ENCODE data around the gene FXYD2.

FXYD2 gene

DNA sequence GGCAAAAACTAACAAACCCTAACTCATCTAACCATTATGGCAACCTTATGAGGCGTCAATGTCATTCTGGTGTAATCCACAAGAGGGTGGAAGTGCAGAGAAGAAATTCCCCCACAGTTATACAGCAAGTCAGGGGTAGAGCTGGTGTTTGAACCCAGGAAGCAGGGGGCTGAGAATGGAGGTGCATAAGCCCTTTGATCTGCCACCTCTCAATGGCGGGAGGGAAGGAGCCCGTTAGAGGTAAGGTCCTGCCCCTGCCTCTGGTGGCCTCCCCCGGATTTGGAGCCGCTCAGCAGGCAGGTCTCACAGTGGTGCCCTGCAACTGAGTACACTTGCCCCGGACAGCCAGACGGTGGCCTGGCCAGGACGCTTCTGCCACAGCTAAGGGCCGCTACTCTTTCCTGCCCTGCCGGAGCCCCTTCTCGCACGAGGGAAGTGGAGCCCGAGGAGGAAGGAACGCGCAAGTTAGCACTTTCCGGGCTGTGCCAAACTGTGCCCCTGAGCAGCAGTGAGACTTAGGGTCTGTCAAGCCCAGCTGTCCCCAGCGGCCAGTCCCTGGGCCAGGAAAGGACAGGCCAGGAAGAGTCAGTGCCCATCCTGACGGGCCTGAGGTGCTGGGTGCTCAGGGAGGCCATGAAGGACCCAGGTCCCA lies 1.1 kb downstream of the FXYD2 start:
- peak overlapping the region; percentile 91 to 98 (median 98) for H3K27ac Mint-ChIP-seq
- TF ChIP-seq, protein P1, sequence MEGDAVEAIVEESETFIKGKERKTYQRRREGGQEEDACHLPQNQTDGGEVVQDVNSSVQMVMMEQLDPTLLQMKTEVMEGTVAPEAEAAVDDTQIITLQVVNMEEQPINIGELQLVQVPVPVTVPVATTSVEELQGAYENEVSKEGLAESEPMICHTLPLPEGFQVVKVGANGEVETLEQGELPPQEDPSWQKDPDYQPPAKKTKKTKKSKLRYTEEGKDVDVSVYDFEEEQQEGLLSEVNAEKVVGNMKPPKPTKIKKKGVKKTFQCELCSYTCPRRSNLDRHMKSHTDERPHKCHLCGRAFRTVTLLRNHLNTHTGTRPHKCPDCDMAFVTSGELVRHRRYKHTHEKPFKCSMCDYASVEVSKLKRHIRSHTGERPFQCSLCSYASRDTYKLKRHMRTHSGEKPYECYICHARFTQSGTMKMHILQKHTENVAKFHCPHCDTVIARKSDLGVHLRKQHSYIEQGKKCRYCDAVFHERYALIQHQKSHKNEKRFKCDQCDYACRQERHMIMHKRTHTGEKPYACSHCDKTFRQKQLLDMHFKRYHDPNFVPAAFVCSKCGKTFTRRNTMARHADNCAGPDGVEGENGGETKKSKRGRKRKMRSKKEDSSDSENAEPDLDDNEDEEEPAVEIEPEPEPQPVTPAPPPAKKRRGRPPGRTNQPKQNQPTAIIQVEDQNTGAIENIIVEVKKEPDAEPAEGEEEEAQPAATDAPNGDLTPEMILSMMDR (IDR thresholded peaks at IDR 0.05; ENCODE audit: unreplicated experiment in 3 of 3) = peak; percentile 45 to 52 (median 46)
- peaks cover 4% of the 10 kb centered on the region for H3K36me3 Mint-ChIP-seq (ENCODE audit: low read depth)
- H3K27me3 Mint-ChIP-seq (ENCODE audit: low read depth) = peaks cover 9% of the 10 kb centered on the region
- no peaks in the 10 kb centered on the region for H3K9me3 Mint-ChIP-seq
- peak overlapping the region; percentile 74 to 87 (median 76) for H3K4me3 Mint-ChIP-seq
- H3K4me1 Mint-ChIP-seq = peaks cover 50% of the 10 kb centered on the region

DNA sequence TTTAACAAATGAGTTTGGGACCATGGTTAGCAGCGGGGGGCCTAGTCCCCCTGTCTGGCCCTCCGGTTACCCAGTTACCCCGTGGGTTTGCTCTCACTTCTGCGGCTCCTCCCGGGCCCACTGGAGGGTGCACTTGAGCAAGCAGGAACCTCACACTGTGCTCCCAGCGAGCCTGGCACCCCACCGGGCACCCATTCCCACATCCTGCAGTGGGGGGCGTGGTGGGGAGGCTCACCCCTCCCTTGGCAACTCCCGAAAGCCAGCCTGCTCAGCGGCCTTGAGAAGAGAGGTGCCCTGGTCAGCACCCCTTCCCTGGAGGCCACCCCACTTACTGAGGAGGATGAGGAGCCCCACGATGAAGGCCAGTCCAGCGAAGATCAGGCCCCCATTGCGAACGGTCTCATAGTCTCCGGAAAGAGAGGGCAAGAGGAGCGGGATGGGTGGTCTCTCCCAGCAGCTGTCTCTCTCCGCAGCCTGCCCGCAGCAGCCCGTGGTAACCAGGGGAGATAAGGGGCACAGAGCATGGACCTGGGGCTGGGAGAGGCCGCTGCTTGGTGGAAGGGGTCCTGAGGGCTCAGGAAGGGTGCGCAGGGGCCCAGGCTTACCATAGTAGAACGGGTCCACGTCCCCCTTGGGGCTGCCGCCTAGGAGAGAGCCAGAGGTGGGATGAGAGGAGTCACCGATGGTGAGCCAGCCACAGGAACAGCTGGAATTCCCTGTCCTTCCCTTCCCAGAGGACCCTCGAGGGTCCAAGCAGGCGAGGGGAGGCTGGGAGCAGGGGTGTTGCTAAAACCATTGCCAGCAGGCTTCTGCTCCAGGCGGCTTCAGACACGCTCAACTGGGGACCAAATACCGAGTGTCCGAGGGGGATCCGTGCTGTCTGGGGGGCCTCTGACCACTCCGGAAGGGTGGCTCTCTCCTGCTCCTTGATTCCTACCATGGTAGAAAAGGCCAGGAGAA lies 2.2 kb downstream of the FXYD2 start:
- Mint-ChIP-seq H3K4me3 (peak overlapping the region; percentile 68 to 87 (median 76)), H3K27ac (peak overlapping the region; percentile 91 to 98 (median 98)), H3K4me1 (peaks cover 53% of the 10 kb centered on the region), H3K36me3 (ENCODE audit: low read depth) (peaks cover 4% of the 10 kb centered on the region), H3K9me3 (no peaks in the 10 kb centered on the region), H3K27me3 (ENCODE audit: low read depth) (peaks cover 9% of the 10 kb centered on the region)
- TF ChIP-seq, protein P1 (IDR thresholded peaks at IDR 0.05; ENCODE audit: unreplicated experiment in 3 of 3) = peak; percentile 47 to 55 (median 52)

DNA sequence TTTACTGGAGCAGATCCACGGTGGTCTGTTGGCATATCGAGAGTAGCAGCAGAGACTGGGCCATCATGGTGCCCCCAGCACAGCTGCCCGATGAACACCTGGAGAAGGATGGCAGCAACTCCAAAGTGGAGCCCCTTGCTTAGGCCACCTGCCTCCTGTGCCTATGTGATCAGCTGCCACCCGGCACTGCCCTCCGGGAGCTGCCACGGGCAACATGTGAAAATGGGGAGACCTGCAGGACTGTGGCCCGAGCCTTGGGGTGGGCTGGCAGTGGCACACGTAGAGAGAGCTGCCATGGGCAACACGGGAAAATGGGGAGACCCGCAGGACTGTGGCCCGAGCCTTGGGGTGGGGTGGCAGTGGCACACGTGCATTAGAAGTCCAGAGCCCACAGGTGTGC lies 3.1 kb downstream of the FXYD2 start:
- no peaks in the 10 kb centered on the region for H3K9me3 Mint-ChIP-seq
- peaks cover 54% of the 10 kb centered on the region for H3K4me1 Mint-ChIP-seq
- peak overlapping the region in 1 of 3 experiments; percentile 13 for H3K4me3 Mint-ChIP-seq
- H3K27me3 Mint-ChIP-seq (ENCODE audit: low read depth) = peaks cover 5% of the 10 kb centered on the region
- H3K27ac Mint-ChIP-seq = peak overlapping the region in 2 of 3 experiments; percentile 82 to 98
- TF ChIP-seq, protein P1 (IDR thresholded peaks at IDR 0.05; ENCODE audit: unreplicated experiment in 3 of 3) = no peak
- peaks cover 4% of the 10 kb centered on the region for H3K36me3 Mint-ChIP-seq (ENCODE audit: low read depth)

DNA sequence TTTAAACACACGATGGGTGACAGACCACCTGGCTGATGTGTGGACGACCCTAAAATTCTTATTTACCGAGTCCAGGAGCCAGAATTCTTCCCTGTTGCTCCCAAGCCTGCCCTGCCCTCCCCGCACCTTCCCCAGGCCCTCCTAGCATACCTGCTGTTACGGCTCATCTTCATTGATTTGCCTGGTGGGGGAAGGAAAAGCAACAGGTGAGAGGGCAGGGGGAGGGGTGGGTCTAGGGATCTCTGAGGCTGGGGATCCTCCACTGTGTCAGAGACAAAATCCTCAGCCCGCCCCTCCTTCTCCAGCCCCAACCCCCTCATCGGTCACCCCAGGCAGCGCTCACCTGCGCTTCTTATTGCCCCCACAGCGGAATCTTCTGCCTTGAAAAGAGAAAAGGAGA lies 4.0 kb downstream of the FXYD2 start:
- H3K4me3 Mint-ChIP-seq = no peak overlapping the region
- peaks cover 4% of the 10 kb centered on the region for H3K36me3 Mint-ChIP-seq (ENCODE audit: low read depth)
- H3K4me1 Mint-ChIP-seq = peaks cover 58% of the 10 kb centered on the region
- TF ChIP-seq, protein P1 (IDR thresholded peaks at IDR 0.05; ENCODE audit: unreplicated experiment in 3 of 3) = no peak
- peak overlapping the region in 1 of 3 experiments; percentile 89 for H3K27ac Mint-ChIP-seq
- peaks cover 2% of the 10 kb centered on the region for H3K27me3 Mint-ChIP-seq (ENCODE audit: low read depth)
- H3K9me3 Mint-ChIP-seq = no peaks in the 10 kb centered on the region

DNA sequence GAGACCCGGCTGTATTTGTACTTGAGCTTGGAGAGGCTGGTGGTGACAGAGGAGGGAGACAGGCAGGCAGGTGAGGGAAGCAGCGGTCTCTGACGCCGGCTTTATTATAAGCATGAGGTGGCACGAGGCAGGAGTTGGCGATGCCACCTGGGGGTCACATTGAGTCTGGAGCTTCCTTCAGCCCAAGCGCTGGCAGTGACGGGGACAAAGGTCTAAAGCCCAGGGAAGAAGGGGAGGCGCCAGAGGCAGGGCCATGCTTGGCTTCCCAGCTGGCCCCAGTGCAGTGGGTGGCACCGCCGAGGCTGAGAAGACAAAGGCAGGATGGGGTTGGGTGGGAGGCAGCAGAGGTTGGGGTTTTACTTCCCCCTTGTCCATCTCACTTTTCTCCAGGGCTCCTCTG lies 4.5 kb downstream of the FXYD2 start:
- peaks cover 4% of the 10 kb centered on the region for H3K36me3 Mint-ChIP-seq (ENCODE audit: low read depth)
- H3K27me3 Mint-ChIP-seq (ENCODE audit: low read depth) = no peaks in the 10 kb centered on the region
- peaks cover 57% of the 10 kb centered on the region for H3K4me1 Mint-ChIP-seq
- H3K9me3 Mint-ChIP-seq = no peaks in the 10 kb centered on the region
- H3K27ac Mint-ChIP-seq = peak overlapping the region; percentile 29 to 89 (median 77)
- TF ChIP-seq, protein P1 (IDR thresholded peaks at IDR 0.05; ENCODE audit: unreplicated experiment in 3 of 3) = no peak
- H3K4me3 Mint-ChIP-seq = peak overlapping the region in 2 of 3 experiments; percentile 18 to 29
